Measurements from ENCODE around the gene RTTN.

The RTTN gene

GRCh38 chr18:70154591-70155194 is 50.8 kb downstream of the RTTN start:
- Histone ChIP-seq H3K27me3 (replicated peaks) (no peaks in the 10 kb centered on the region), H3K4me3 (ENCODE audit: low read depth, low read length) (no peak overlapping the region), H3K36me3 (replicated peaks) (no peaks in the 10 kb centered on the region), H3K27ac (no peak overlapping the region)
- in situ Hi-C loops (cut with HindIII; ENCODE audit: low pct_ligation_motif_present, low sequenced_read_pairs), result no loop called here
- peak; percentile 92 for DNase-seq
- TF ChIP-seq CTCF (IDR thresholded peaks at IDR 0.05; ENCODE audit: low read depth, low read length, missing control alignments), result no peak

DNA sequence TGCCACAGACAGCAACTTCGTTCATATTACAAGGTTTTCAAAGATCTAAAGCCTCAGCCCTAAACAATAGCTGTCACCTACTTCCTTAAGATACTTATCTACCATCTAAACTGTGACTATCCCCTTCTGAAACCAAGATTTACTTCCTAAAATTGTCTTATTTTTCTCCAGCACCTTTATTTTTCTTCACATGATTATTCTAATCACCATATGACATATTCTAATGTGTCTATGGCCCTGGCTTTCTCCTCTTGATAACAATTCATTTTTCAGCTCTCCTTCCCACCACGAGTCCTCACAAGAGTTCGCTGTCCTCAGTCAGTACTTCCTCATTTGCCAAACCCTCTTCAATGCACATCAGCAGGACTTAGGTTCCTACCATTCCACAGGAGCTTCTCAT is 53.9 kb downstream of the RTTN start:
- in situ Hi-C loops (cut with HindIII; ENCODE audit: low pct_ligation_motif_present, low sequenced_read_pairs), result no loop called here
- Histone ChIP-seq H3K4me3 (ENCODE audit: low read depth, low read length) (no peak overlapping the region), H3K27ac (no peak overlapping the region), H3K36me3 (replicated peaks) (no peaks in the 10 kb centered on the region), H3K27me3 (replicated peaks) (no peaks in the 10 kb centered on the region)
- DNase-seq, result no peak
- TF ChIP-seq CTCF (IDR thresholded peaks at IDR 0.05; ENCODE audit: low read depth, low read length, missing control alignments), result no peak

GRCh38 chr18:70149616-70150301 is 55.7 kb downstream of the RTTN start:
- Histone ChIP-seq H3K27ac (no peak overlapping the region), H3K4me3 (ENCODE audit: low read depth, low read length) (no peak overlapping the region), H3K27me3 (replicated peaks) (no peaks in the 10 kb centered on the region), H3K36me3 (replicated peaks) (no peaks in the 10 kb centered on the region)
- DNase-seq, result no peak
- in situ Hi-C loops (cut with HindIII; ENCODE audit: low pct_ligation_motif_present, low sequenced_read_pairs), result no loop called here
- TF ChIP-seq CTCF (IDR thresholded peaks at IDR 0.05; ENCODE audit: low read depth, low read length, missing control alignments), result no peak

- Histone ChIP-seq H3K4me3 (ENCODE audit: low read depth, low read length) (no peak overlapping the region), H3K36me3 (replicated peaks) (no peaks in the 10 kb centered on the region), H3K27me3 (replicated peaks) (no peaks in the 10 kb centered on the region), H3K27ac (no peak overlapping the region)
- TF ChIP-seq CTCF (IDR thresholded peaks at IDR 0.05; ENCODE audit: low read depth, low read length, missing control alignments), result no peak
- DNase-seq, result no peak
- in situ Hi-C loops (cut with HindIII; ENCODE audit: low pct_ligation_motif_present, low sequenced_read_pairs), result no loop called here
Measured at GRCh38 chr18:70149156-70149555, 56.3 kb downstream of the RTTN start.

DNA sequence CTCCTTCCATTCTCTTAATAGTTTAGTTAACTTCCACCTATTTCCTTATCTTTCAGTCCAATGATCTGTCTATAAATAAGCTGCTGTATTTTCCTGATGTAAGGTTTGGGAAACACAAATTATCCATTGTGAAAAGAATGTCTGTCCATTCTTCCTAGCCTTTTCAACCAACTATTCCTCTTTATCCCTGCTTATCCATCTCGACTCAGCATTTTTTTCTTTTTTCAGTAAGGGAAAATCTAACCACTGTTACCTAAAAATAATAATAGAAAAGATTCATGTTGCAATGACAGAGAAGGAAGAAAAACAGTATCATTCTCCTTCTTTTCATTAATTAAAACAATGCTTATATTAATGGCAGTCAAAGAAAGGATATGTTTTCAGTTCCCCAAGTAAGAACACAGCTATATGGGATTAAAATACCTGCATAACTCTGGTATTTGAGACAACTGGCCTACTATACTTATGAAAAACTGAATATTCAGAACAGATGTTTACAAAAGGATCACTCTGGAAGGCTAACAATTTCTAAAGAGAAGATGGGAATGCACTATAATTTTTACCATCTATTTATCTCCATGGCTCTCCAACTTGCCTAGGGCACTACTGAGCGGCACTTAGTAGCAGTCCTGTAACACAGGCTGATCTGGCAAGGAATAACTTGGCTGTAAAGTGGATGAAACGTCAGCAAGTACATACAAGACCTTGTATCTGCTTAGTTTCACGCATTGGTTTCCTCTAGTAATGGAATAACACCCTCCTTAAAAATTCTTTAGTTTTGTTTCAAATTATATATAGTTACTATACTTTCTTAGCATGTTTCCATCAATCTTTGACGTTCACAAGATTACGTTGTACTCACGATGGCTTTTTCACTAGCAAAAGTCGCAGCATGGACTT is 57.2 kb downstream of the RTTN start:
- H3K27ac ChIP-seq, result no peak overlapping the region
- H3K27me3 ChIP-seq (replicated peaks), result no peaks in the 10 kb centered on the region
- H3K4me3 ChIP-seq (ENCODE audit: low read depth, low read length), result no peak overlapping the region
- no peak for DNase-seq
- H3K36me3 ChIP-seq (replicated peaks), result no peaks in the 10 kb centered on the region
- in situ Hi-C loops (cut with HindIII; ENCODE audit: low pct_ligation_motif_present, low sequenced_read_pairs), result no loop called here
- no peak for TF ChIP-seq CTCF (IDR thresholded peaks at IDR 0.05; ENCODE audit: low read depth, low read length, missing control alignments)
